Astrocyte (in vitro differentiated cells and primary cell): ENCODE results near the gene VPS13C. TPM values are rescaled to one million over a fixed set of nuclear protein-coding genes. Genes with fewer than 3 reads are reported as not detected.

Experiments used
- DNase-seq: peaks from one replicate; pipeline ENCODE4 v3.0.0-alpha.2; 2010; ENCODE audit warnings: low read depth
- FAIRE-seq: peaks from 2 replicates; lab custom pipeline; 2011; peaks lifted over from hg19 to GRCh38; lab: Jason Lieb, UNC
- H2AFZ ChIP-seq: 2 replicates; pipeline ENCODE4 v1.6.0; 2012; ENCODE audit warnings: low read depth, low read length, inconsistent platforms
- H3K27ac ChIP-seq: 2 replicates; pipeline ENCODE4 v1.5.1; 2011; ENCODE audit warnings: low read depth, low read length, inconsistent platforms
- H3K27me3 ChIP-seq: 2 replicates; pipeline ENCODE4 v1.6.0; 2011; ENCODE audit warnings: low read length, inconsistent platforms; ENCODE audit not compliant: insufficient read depth
- H3K36me3 ChIP-seq: 2 replicates; pipeline ENCODE4 v1.5.1; 2011; ENCODE audit warnings: low read length, inconsistent platforms; ENCODE audit not compliant: insufficient read depth
- H3K4me1 ChIP-seq: 2 replicates; pipeline ENCODE4 v1.5.1; 2011; ENCODE audit warnings: low read length, inconsistent platforms; ENCODE audit not compliant: insufficient read depth
- H3K4me2 ChIP-seq: 2 replicates; pipeline ENCODE4 v1.6.0; 2012; ENCODE audit warnings: low read length, inconsistent platforms
- H3K4me3 ChIP-seq: 2 replicates; pipeline ENCODE4 v1.5.1; 2011; ENCODE audit warnings: low read depth, mild to moderate bottlenecking, low read length, inconsistent platforms; ENCODE audit not compliant: insufficient read depth
- H3K79me2 ChIP-seq: 2 replicates; pipeline ENCODE4 v1.6.0; 2012; ENCODE audit warnings: mild to moderate bottlenecking, low read length, inconsistent platforms; ENCODE audit not compliant: insufficient read depth
- H3K9ac ChIP-seq: 2 replicates; pipeline ENCODE4 v1.6.0; 2012; ENCODE audit warnings: mild to moderate bottlenecking, low read length, inconsistent platforms
- H3K9me3 ChIP-seq: 2 replicates; pipeline ENCODE4 v1.5.1; 2012; ENCODE audit warnings: low read depth, mild to moderate bottlenecking, low read length, inconsistent platforms; ENCODE audit not compliant: insufficient read depth
- H4K20me1 ChIP-seq: 2 replicates; pipeline ENCODE4 v1.6.0; 2012; ENCODE audit warnings: low read length, inconsistent platforms; ENCODE audit not compliant: insufficient read depth
- H3K27ac Mint-ChIP-seq: one replicate; pipeline ENCODE4 v1.8.0; 2021; ENCODE audit warnings: mild to moderate bottlenecking, mixed read lengths; ENCODE audit not compliant: unreplicated experiment
- H3K27me3 Mint-ChIP-seq: one replicate; pipeline ENCODE4 v1.8.0; 2021; ENCODE audit warnings: low read depth, mixed read lengths; ENCODE audit not compliant: unreplicated experiment
- H3K36me3 Mint-ChIP-seq: one replicate; pipeline ENCODE4 v1.8.0; 2021; ENCODE audit warnings: low read depth, mixed read lengths; ENCODE audit not compliant: unreplicated experiment
- H3K4me1 Mint-ChIP-seq: one replicate; pipeline ENCODE4 v1.8.0; 2021; ENCODE audit warnings: low read depth, mixed read lengths; ENCODE audit not compliant: unreplicated experiment
- H3K4me3 Mint-ChIP-seq: one replicate; pipeline ENCODE4 v1.8.0; 2021; ENCODE audit warnings: mild to moderate bottlenecking, moderate library complexity, mixed read lengths; ENCODE audit not compliant: unreplicated experiment
- H3K9me3 Mint-ChIP-seq: one replicate; pipeline ENCODE4 v1.8.0; 2021; ENCODE audit warnings: mild to moderate bottlenecking, mixed read lengths; ENCODE audit not compliant: unreplicated experiment
- CTCF ChIP-seq: IDR thresholded peaks from 2 replicates; pipeline ENCODE4 v1.5.1; 2011; ENCODE audit warnings: low read depth, mild to moderate bottlenecking, inconsistent platforms, low read length, moderate library complexity; ENCODE audit not compliant: insufficient read depth
- EZH2 ChIP-seq: IDR thresholded peaks from 2 replicates; pipeline ENCODE4 v1.6.1; 2012; ENCODE audit warnings: mild to moderate bottlenecking, low read length, inconsistent platforms; ENCODE audit not compliant: insufficient read depth
- total RNA-seq: library from RNA; stranded (reverse); gene quantifications from 2 replicates; pipeline ENCODE4 v1.2.1, GENCODE V29; 2021

VPS13C gene
- total RNA-seq, 1 donor from 2014 or later: 35.4 TPM

- Histone ChIP-seq H3K4me3 (no peak overlapping the region), H4K20me1 (no peaks in the 10 kb centered on the region), H3K79me2 (no peaks in the 10 kb centered on the region), H3K9me3 (no peaks in the 10 kb centered on the region), H3K36me3 (peaks cover 7% of the 10 kb centered on the region), H3K9ac (no peak overlapping the region), H2AFZ (no peak overlapping the region), H3K4me1 (no peaks in the 10 kb centered on the region), H3K27ac (no peak overlapping the region), H3K27me3 (no peaks in the 10 kb centered on the region), H3K4me2 (no peak overlapping the region)
- TF ChIP-seq EZH2: no peak
- TF ChIP-seq CTCF: no peak
- DNase-seq: no peak
- Mint-ChIP-seq H3K9me3 (no peaks in the 10 kb centered on the region), H3K27ac (no peak overlapping the region), H3K4me3 (no peak overlapping the region), H3K36me3 (peaks cover 4% of the 10 kb centered on the region), H3K4me1 (no peaks in the 10 kb centered on the region), H3K27me3 (no peaks in the 10 kb centered on the region)
- FAIRE-seq: no peak
Measured at GRCh38 chr15:61907753-61908086, 152.5 kb downstream of the VPS13C start.

- TF ChIP-seq CTCF (no peak), EZH2 (no peak)
- no peak overlapping the region for H3K9ac ChIP-seq
- H3K79me2 ChIP-seq: no peaks in the 10 kb centered on the region
- DNase-seq (peak; percentile 8), FAIRE-seq (peak; percentile 34)
- Mint-ChIP-seq H3K4me3 (no peak overlapping the region), H3K9me3 (no peaks in the 10 kb centered on the region), H3K36me3 (peaks cover 7% of the 10 kb centered on the region), H3K27me3 (no peaks in the 10 kb centered on the region), H3K4me1 (no peaks in the 10 kb centered on the region), H3K27ac (no peak overlapping the region)
- H4K20me1 ChIP-seq: no peaks in the 10 kb centered on the region
- H3K27me3 ChIP-seq: no peaks in the 10 kb centered on the region
- no peak overlapping the region for H2AFZ ChIP-seq
- peaks cover 7% of the 10 kb centered on the region for H3K36me3 ChIP-seq
- H3K9me3 ChIP-seq: no peaks in the 10 kb centered on the region
- H3K27ac ChIP-seq: no peak overlapping the region
- no peak overlapping the region for H3K4me2 ChIP-seq
- H3K4me3 ChIP-seq: no peak overlapping the region
- no peaks in the 10 kb centered on the region for H3K4me1 ChIP-seq
Measured at GRCh38 chr15:61906961-61907752, 153.1 kb downstream of the VPS13C start.

GRCh38 chr15:61893146-61893545 lies 167.1 kb downstream of the VPS13C start:
- FAIRE-seq: no peak
- no peak overlapping the region for H3K9ac ChIP-seq
- H3K4me2 ChIP-seq: no peak overlapping the region
- Mint-ChIP-seq H3K36me3 (peaks cover 31% of the 10 kb centered on the region), H3K27ac (no peak overlapping the region), H3K27me3 (no peaks in the 10 kb centered on the region), H3K4me3 (no peak overlapping the region), H3K4me1 (no peaks in the 10 kb centered on the region), H3K9me3 (peaks cover 17% of the 10 kb centered on the region)
- no peak for TF ChIP-seq CTCF
- TF ChIP-seq EZH2: no peak
- H3K79me2 ChIP-seq: no peaks in the 10 kb centered on the region
- H3K4me3 ChIP-seq: no peak overlapping the region
- H3K36me3 ChIP-seq: no peaks in the 10 kb centered on the region
- no peak overlapping the region for H2AFZ ChIP-seq
- no peaks in the 10 kb centered on the region for H3K9me3 ChIP-seq
- no peaks in the 10 kb centered on the region for H4K20me1 ChIP-seq
- no peak for DNase-seq
- no peaks in the 10 kb centered on the region for H3K27me3 ChIP-seq
- no peak overlapping the region for H3K27ac ChIP-seq
- H3K4me1 ChIP-seq: no peaks in the 10 kb centered on the region
